HG03280 (cell line): ENCODE measurements around the gene MLLT3.

ENCODE experiments used
- ATAC-seq: cut with Tn5 transposase; IDR thresholded peaks from one replicate; pipeline ENCODE4 v1.9.1; 2021; ENCODE audit warnings: mild to moderate bottlenecking, moderate library complexity; ENCODE audit not compliant: unreplicated experiment

MLLT3 gene

GRCh38 chr9:20481437-20481836 lies 140.9 kb downstream of the MLLT3 start:
- no peak for ATAC-seq

- ATAC-seq, result no peak
These were observed 142.1 kb downstream of the MLLT3 start for GRCh38 chr9:20480249-20480648.

DNA sequence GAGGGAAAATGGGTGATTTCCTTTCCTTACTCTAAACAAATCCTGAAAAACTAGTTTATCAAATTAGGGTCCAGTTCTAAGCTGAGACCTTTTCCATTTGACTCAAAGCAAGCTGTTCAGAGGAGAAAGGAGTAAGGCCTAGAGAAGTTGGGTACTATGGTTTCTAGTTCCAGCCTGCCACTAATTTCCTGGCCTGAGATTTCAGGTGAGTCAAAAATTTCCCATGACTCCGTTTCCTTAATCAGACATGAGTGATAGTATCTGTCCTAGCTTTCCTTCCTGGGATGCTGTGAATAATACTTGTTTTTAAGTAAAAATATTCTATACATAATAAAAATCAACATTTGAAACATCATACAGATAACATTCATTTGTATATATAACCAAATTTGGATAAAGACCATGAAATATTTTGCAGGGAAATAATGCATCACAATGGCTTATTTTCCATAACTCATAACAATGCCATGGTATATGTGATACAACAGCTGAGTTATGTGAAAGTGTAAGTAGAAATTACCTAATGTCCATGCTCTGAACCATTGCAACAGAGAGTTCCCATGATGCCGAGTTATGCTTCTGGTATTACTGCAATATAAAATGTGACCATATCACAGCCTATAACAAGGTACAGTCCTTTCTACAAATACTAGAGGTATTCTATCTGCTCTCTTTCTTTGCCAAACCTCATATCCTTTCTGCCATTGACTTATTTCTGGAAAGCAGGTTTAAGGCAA lies 142.7 kb downstream of the MLLT3 start:
- peak; percentile 86 for ATAC-seq

- ATAC-seq, result no peak
These were observed 143.5 kb downstream of the MLLT3 start for GRCh38 chr9:20478786-20479185.

- peak; percentile 54 for ATAC-seq
These were observed 144.2 kb downstream of the MLLT3 start for GRCh38 chr9:20477940-20478620.

- no peak for ATAC-seq
These were observed 145.3 kb downstream of the MLLT3 start for GRCh38 chr9:20476912-20477521.

GRCh38 chr9:20474496-20474895 lies 147.8 kb downstream of the MLLT3 start:
- no peak for ATAC-seq

- ATAC-seq, result no peak
These were observed 148.7 kb downstream of the MLLT3 start for GRCh38 chr9:20473515-20474013.

DNA sequence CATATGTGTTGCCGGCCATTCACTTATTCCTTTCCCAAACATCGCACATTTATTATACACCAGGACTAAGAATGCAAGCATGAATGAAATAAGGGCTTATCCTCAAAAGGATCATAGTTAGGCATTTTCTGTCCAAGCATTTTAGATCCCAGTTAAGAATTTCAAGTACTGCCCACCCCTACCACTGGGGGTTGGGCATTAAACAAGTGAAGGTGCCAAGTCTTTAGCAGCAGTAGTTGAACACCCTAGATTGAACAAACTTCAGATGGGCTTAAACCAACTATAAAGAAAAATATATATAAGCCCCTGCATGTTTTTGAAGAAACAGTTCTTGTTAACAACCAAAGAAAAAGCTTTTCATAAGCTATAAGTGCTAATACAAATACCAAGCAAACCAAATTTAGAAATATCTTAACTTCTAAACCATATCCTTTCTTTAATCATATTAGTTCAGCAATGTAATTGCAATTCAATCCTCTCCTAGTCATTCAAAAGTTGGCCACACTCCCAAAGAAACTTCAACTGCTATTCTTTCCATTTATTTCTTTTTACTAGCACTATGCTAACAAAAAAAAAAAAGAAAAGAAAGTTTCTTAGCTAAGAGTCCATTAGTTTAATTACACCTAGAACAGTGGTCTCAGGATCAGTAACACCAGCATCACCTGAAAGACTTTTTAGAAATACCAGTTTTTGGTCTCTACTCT lies 149.8 kb downstream of the MLLT3 start:
- no peak for ATAC-seq

DNA sequence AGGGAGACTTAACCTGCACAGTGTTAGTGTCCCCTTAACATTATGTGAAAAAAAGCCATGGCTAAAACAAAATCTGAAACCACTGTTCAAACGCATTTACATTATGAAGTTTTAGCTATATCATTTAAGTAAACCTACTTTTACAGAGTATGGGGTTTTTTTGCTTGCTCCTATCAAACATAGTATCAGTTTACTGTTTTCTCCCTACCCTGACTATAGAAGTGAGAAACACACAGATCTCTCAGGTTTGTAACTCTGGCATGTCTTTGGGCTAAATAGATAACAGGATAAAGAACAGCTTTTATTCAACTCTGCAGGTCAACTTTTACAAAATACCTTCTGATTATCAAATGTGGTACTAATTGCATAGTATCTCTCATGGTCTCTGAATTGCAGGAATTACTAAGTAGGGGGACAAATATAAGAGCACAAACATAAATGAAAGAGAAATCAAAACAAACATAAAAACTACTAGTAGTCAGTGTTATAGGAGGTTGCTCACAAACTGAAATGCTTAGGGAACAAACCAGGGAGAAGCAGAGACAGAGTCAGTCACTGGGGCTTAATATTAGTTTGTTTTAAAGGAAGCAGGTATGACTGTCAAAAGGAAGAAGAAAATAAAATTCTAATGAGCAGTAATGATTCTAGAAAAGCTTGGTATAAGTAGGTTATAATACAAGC lies 155.8 kb downstream of the MLLT3 start:
- no peak for ATAC-seq

- ATAC-seq, result no peak
These were observed 158.1 kb downstream of the MLLT3 start for GRCh38 chr9:20464242-20464641.

DNA sequence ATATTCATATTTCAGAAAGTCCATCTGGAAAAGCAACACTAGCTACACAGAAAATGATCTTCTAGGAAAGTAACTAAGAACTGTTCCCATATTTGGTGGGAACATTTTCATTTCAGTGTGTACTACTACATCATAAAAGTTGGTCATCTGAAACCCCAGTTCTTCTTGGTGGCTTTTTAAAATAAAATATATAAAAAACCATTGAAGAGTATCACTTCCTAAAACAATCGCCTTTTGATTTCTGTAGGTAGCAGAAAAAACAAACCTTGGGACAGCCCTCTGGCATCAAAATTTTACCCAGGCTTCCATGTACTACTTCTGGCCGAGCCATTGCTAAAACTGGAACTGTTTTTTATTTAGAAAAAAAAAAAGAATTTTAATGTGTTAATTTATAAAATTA lies 158.5 kb downstream of the MLLT3 start:
- ATAC-seq, result no peak

GRCh38 chr9:20462410-20462809 lies 159.9 kb downstream of the MLLT3 start:
- no peak for ATAC-seq

GRCh38 chr9:20447291-20447690 lies 175.0 kb downstream of the MLLT3 start:
- ATAC-seq, result no peak

- ATAC-seq, result no peak
These were observed 176.1 kb downstream of the MLLT3 start for GRCh38 chr9:20446248-20446647.

DNA sequence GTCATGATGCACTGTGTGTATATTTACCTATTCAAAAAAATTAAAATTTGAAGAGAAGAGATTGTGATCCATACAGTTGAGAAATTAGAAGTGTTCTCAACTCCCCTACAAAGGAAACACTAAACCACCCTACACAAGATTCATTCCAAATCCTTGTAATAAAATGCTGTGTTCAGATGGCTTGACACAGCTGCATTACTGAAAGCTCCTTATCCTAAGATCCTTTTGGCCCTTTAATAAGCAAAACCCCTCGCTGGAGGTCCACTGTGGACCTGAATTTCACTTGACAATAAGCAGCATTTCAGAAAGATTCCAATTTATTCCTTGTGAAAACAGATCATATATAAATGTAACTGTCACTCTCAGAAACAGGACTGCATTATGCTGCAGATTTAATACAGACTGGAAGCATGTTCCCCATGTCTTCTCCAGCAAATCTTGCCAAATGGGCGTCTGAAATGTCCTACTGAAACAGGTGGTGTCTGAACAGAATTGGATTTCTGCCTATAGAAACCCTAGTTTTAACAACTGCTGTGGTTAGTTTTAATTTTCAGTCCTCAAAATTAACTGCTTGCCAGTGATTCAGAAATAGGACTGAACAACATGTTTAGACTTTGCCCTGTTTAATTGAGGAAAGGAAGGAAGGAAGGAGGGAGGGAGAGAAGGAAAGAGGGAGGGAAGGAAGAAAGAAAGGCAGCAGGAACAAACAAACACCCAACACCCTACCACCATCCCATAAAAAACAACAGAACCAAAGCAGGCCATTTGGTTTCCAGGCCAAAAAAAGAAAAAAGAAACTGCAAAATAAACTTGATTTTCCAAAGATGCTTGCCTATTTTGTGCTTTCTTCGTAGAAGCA lies 179.6 kb downstream of the MLLT3 start:
- ATAC-seq, result no peak

GRCh38 chr9:20441711-20442423 lies 180.4 kb downstream of the MLLT3 start:
- no peak for ATAC-seq

- ATAC-seq, result no peak
These were observed 181.1 kb downstream of the MLLT3 start for GRCh38 chr9:20441166-20441565.

DNA sequence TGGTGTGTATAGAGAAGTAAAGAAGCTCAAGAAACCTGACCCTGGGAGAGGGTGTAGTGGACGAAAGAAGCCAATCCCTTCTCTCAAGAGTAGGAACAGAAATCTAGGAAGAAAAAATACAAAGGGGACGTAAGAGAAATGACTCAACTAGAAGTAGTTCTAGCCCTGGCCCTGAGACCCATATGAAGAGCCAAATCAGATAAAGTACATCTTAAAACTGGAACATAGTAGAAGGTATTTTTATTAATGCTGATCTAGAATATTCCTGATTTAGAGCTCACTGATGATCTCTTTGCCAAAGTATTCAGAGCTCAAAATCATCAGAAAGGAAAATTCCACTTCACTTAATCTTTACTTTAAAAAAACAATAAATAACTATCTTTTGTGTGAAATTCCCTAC lies 184.8 kb downstream of the MLLT3 start:
- ATAC-seq, result no peak
